ENCODE measurements around the gene MACROD2. TPM values are rescaled to one million over a fixed set of nuclear protein-coding genes. Genes with fewer than 3 reads are reported as not detected.

MACROD2 gene
- total and polyA plus RNA-seq, 2 of the 4 experiments (the other 2 are of a cell fraction): not detected

- H4K20me1 ChIP-seq (ENCODE audit: insufficient read depth, low read length): no peaks in the 10 kb centered on the region
- H3K4me3 ChIP-seq (ENCODE audit: insufficient read depth, low read depth, low read length): no peak overlapping the region
- intact Hi-C loops (cut with micrococcal nuclease): no loop called here
- no peak overlapping the region for H2AK5ac ChIP-seq (ENCODE audit: low read depth, low read length)
- H2BK120ac ChIP-seq (ENCODE audit: low read depth, low read length): no peak overlapping the region
- H3K9me1 ChIP-seq (ENCODE audit: insufficient read depth, low read length): no peaks in the 10 kb centered on the region
- H3K79me1 ChIP-seq (ENCODE audit: low read depth in 1 of 2, low read length in 2 of 2): no peaks in the 10 kb centered on the region
- H2BK15ac ChIP-seq (ENCODE audit: low read depth, low read length): no peak overlapping the region
- in situ Hi-C loops (cut with MboI; ENCODE audit: low sequenced_read_pairs): no loop called here
- H2BK5ac ChIP-seq (ENCODE audit: low read depth, low read length, poor library complexity, severe bottlenecking): no peak overlapping the region
- CTCF ChIA-PET: no interaction called here
- H4K91ac ChIP-seq (ENCODE audit: insufficient read depth, low read depth, low read length): no peak overlapping the region
- no peak overlapping the region for H3K18ac ChIP-seq (ENCODE audit: low read depth, low read length)
- H2BK20ac ChIP-seq (ENCODE audit: low read depth, low read length): no peak overlapping the region
- H2AK9ac ChIP-seq (replicated peaks; ENCODE audit: low read depth, low read length, poor library complexity): no peak overlapping the region
- no TSS peak for BruUV-seq (replicated peaks)
- dilution Hi-C loops (cut with HindIII; ENCODE audit: low sequenced_read_pairs, unreplicated experiment): no loop called here
- no peaks in the 10 kb centered on the region for H3K27me3 ChIP-seq (ENCODE audit: control insufficient read depth, insufficient read depth, low read length)
- no peak overlapping the region for H3K9ac ChIP-seq (ENCODE audit: low read depth, low read length)
- POLR2A ChIA-PET (ENCODE audit: unreplicated experiment): no interaction called here
- no peak for DNase-seq
- H3K27ac ChIP-seq (ENCODE audit: insufficient read depth, low read length): no peak overlapping the region
- H3K4me1 ChIP-seq (ENCODE audit: control insufficient read depth, insufficient read depth, low read length): no peaks in the 10 kb centered on the region
- H3K4me2 ChIP-seq (ENCODE audit: low read depth, low read length): no peak overlapping the region
- no peak overlapping the region for H4K8ac ChIP-seq (ENCODE audit: low read depth in 2 of 2, low read length in 2 of 2)
- ATAC-seq (ENCODE audit: low read depth): no peak
- no peaks in the 10 kb centered on the region for H3K36me3 ChIP-seq (ENCODE audit: control insufficient read depth, insufficient read depth, low read length)
- no peak overlapping the region for H3K4ac ChIP-seq (ENCODE audit: low read depth, low read length)
- WGBS, 2 experiments (ENCODE audit: extremely low coverage in 2 of 2, insufficient read length in 1 of 2): no CpG with 5 or more reads among the region's 5 CpGs
- H4K5ac ChIP-seq (ENCODE audit: low read depth, low read length): no peak overlapping the region
- H2AFZ ChIP-seq (replicated peaks; ENCODE audit: low read length, poor library complexity): no peak overlapping the region
- no peak overlapping the region for H3K56ac ChIP-seq (ENCODE audit: extremely low read depth, insufficient read depth, low read length)
- H3K23ac ChIP-seq (ENCODE audit: low read depth, low read length): no peak overlapping the region
- H3K9me3 ChIP-seq (ENCODE audit: control insufficient read depth, insufficient read depth, low read length): peaks cover 4% of the 10 kb centered on the region; the same call in 1 of the 2 replicates
- TF ChIP-seq ELK1 (IDR thresholded peaks at IDR 0.05; ENCODE audit: borderline replicate concordance, low read depth, low read length): no peak
- TF ChIP-seq CEBPB (IDR thresholded peaks at IDR 0.05; ENCODE audit: low read depth, low read length): no peak
- TF ChIP-seq BHLHE40 (IDR thresholded peaks at IDR 0.05; ENCODE audit: low read depth, low read length): no peak
- H3K14ac ChIP-seq (replicated peaks; ENCODE audit: low read depth, low read length): no peak overlapping the region
Observed at GRCh38 chr20:15297059-15297875, 1302.0 kb downstream of the MACROD2 start.

Data from IMR-90 (cell line).